HL-60 (cell line): Measurements from ENCODE around the gene ADAM11.

Experiments used
- GABPA ChIP-seq: IDR thresholded peaks from 2 replicates; pipeline ENCODE4 v1.6.1; 2012; ENCODE audit warnings: low read depth
- POLR2AphosphoS5 ChIP-seq: IDR thresholded peaks from 2 replicates; pipeline ENCODE4 v1.6.1; 2012; ENCODE audit warnings: low read depth
- TF ChIP-seq, protein P1 (sequence below): IDR thresholded peaks from one replicate; pipeline ENCODE4 v1.5.1; 2011; ENCODE audit warnings: low read length, control low read depth, inconsistent platforms; ENCODE audit not compliant: insufficient read depth
- TF ChIP-seq, protein P2 (sequence below): IDR thresholded peaks from 2 replicates; pipeline ENCODE4 v1.6.1; 2012; ENCODE audit warnings: low read depth; ENCODE audit not compliant: insufficient replicate concordance

DNA sequence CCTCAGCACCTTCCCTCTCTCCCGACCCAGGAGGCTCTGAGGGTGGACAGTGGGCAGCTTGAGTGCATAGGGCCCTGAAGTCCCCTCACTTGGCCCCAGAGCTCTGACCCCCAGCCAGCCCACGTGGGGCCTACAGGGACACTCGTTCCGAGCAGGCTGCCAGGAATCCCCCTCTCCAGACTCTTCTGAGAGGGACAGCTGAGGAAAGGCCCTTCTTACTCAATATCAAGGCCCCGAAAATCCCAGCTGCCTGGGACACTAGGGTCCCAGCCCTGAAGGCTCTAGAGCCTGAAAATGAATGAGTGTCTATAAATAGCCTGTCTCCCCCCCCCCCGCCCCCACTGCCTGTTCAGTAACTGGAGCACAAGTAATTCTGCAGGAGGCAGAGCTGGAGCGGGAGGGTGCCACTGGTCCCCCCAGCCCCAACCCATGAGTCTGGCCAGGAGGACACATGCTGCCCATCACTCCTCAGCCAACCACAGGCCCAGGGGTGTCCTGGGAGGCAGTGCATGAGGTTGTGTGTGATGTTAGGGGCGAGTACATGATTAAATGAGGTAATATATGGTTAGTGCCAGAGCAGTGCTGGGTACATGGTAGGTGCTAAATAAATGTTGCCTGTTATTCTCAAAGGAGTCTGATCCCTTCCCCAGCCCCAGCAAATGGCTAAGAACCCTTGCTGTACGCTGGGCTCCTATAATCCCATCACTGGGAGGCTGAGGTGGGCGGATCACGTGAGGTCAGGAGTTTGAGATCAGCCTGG is 11.6 kb downstream of the ADAM11 start:
- TF ChIP-seq, protein P1, sequence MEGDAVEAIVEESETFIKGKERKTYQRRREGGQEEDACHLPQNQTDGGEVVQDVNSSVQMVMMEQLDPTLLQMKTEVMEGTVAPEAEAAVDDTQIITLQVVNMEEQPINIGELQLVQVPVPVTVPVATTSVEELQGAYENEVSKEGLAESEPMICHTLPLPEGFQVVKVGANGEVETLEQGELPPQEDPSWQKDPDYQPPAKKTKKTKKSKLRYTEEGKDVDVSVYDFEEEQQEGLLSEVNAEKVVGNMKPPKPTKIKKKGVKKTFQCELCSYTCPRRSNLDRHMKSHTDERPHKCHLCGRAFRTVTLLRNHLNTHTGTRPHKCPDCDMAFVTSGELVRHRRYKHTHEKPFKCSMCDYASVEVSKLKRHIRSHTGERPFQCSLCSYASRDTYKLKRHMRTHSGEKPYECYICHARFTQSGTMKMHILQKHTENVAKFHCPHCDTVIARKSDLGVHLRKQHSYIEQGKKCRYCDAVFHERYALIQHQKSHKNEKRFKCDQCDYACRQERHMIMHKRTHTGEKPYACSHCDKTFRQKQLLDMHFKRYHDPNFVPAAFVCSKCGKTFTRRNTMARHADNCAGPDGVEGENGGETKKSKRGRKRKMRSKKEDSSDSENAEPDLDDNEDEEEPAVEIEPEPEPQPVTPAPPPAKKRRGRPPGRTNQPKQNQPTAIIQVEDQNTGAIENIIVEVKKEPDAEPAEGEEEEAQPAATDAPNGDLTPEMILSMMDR: no peak
- TF ChIP-seq POLR2AphosphoS5 (no peak), GABPA (no peak)
- TF ChIP-seq, protein P2, sequence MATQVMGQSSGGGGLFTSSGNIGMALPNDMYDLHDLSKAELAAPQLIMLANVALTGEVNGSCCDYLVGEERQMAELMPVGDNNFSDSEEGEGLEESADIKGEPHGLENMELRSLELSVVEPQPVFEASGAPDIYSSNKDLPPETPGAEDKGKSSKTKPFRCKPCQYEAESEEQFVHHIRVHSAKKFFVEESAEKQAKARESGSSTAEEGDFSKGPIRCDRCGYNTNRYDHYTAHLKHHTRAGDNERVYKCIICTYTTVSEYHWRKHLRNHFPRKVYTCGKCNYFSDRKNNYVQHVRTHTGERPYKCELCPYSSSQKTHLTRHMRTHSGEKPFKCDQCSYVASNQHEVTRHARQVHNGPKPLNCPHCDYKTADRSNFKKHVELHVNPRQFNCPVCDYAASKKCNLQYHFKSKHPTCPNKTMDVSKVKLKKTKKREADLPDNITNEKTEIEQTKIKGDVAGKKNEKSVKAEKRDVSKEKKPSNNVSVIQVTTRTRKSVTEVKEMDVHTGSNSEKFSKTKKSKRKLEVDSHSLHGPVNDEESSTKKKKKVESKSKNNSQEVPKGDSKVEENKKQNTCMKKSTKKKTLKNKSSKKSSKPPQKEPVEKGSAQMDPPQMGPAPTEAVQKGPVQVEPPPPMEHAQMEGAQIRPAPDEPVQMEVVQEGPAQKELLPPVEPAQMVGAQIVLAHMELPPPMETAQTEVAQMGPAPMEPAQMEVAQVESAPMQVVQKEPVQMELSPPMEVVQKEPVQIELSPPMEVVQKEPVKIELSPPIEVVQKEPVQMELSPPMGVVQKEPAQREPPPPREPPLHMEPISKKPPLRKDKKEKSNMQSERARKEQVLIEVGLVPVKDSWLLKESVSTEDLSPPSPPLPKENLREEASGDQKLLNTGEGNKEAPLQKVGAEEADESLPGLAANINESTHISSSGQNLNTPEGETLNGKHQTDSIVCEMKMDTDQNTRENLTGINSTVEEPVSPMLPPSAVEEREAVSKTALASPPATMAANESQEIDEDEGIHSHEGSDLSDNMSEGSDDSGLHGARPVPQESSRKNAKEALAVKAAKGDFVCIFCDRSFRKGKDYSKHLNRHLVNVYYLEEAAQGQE: no peak
